ENCODE results near the gene LDLRAP1.

DNA sequence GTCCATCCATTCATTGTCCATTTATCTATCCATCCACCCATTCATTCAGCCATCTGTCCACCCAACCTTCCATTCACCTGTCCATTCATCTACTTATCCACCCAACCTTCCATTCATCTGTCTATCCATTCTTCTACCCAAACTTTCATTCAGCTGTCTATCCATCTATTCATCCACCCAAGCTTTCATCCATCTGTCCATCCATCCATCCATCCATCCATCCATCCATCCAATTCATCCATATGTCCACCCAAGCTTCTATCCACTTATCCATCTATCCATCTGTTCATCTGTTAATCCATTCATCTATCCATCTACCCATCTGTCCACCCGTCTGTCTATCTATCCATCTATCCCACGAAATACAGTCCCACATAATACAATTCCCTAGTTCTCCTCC is 51.6 kb downstream of the LDLRAP1 start:
- TF ChIP-seq, protein P1, sequence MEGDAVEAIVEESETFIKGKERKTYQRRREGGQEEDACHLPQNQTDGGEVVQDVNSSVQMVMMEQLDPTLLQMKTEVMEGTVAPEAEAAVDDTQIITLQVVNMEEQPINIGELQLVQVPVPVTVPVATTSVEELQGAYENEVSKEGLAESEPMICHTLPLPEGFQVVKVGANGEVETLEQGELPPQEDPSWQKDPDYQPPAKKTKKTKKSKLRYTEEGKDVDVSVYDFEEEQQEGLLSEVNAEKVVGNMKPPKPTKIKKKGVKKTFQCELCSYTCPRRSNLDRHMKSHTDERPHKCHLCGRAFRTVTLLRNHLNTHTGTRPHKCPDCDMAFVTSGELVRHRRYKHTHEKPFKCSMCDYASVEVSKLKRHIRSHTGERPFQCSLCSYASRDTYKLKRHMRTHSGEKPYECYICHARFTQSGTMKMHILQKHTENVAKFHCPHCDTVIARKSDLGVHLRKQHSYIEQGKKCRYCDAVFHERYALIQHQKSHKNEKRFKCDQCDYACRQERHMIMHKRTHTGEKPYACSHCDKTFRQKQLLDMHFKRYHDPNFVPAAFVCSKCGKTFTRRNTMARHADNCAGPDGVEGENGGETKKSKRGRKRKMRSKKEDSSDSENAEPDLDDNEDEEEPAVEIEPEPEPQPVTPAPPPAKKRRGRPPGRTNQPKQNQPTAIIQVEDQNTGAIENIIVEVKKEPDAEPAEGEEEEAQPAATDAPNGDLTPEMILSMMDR (IDR thresholded peaks at IDR 0.05) = no peak
- TF ChIP-seq POLR2A (IDR thresholded peaks at IDR 0.05) (no peak), EP300 (IDR thresholded peaks at IDR 0.05) (no peak), POLR2AphosphoS5 (IDR thresholded peaks at IDR 0.05) (no peak)

Measured in suprapubic skin (tissue), 4 donors.